ENCODE data around the gene PDGFA. TPM values are rescaled to one million over a fixed set of nuclear protein-coding genes. Genes with fewer than 3 reads are reported as not detected.

PDGFA gene
- total and polyA plus RNA-seq, 2 experiments from 2014 or later: 35.6 to 43.1 TPM

DNA sequence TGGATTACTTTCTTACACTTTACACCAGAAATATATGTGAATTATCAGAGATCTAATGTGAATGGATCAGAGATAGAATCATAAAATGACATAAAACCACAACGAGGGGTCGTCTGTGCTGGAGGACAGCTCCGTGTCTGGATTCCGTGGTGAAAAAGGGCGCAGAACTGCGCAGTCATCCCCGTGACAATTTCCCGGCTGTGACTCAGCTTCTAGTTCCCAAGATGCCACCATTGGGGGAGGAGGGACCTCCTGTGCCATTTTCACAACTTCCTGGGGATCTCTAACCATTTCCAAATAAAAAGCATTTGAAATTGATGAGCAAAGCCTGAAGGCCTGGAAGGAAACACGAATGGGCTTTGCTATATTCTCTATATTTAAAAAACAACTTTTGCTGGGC is 72.1 kb downstream of the PDGFA start (continued):
- TF ChIP-seq, protein P1, sequence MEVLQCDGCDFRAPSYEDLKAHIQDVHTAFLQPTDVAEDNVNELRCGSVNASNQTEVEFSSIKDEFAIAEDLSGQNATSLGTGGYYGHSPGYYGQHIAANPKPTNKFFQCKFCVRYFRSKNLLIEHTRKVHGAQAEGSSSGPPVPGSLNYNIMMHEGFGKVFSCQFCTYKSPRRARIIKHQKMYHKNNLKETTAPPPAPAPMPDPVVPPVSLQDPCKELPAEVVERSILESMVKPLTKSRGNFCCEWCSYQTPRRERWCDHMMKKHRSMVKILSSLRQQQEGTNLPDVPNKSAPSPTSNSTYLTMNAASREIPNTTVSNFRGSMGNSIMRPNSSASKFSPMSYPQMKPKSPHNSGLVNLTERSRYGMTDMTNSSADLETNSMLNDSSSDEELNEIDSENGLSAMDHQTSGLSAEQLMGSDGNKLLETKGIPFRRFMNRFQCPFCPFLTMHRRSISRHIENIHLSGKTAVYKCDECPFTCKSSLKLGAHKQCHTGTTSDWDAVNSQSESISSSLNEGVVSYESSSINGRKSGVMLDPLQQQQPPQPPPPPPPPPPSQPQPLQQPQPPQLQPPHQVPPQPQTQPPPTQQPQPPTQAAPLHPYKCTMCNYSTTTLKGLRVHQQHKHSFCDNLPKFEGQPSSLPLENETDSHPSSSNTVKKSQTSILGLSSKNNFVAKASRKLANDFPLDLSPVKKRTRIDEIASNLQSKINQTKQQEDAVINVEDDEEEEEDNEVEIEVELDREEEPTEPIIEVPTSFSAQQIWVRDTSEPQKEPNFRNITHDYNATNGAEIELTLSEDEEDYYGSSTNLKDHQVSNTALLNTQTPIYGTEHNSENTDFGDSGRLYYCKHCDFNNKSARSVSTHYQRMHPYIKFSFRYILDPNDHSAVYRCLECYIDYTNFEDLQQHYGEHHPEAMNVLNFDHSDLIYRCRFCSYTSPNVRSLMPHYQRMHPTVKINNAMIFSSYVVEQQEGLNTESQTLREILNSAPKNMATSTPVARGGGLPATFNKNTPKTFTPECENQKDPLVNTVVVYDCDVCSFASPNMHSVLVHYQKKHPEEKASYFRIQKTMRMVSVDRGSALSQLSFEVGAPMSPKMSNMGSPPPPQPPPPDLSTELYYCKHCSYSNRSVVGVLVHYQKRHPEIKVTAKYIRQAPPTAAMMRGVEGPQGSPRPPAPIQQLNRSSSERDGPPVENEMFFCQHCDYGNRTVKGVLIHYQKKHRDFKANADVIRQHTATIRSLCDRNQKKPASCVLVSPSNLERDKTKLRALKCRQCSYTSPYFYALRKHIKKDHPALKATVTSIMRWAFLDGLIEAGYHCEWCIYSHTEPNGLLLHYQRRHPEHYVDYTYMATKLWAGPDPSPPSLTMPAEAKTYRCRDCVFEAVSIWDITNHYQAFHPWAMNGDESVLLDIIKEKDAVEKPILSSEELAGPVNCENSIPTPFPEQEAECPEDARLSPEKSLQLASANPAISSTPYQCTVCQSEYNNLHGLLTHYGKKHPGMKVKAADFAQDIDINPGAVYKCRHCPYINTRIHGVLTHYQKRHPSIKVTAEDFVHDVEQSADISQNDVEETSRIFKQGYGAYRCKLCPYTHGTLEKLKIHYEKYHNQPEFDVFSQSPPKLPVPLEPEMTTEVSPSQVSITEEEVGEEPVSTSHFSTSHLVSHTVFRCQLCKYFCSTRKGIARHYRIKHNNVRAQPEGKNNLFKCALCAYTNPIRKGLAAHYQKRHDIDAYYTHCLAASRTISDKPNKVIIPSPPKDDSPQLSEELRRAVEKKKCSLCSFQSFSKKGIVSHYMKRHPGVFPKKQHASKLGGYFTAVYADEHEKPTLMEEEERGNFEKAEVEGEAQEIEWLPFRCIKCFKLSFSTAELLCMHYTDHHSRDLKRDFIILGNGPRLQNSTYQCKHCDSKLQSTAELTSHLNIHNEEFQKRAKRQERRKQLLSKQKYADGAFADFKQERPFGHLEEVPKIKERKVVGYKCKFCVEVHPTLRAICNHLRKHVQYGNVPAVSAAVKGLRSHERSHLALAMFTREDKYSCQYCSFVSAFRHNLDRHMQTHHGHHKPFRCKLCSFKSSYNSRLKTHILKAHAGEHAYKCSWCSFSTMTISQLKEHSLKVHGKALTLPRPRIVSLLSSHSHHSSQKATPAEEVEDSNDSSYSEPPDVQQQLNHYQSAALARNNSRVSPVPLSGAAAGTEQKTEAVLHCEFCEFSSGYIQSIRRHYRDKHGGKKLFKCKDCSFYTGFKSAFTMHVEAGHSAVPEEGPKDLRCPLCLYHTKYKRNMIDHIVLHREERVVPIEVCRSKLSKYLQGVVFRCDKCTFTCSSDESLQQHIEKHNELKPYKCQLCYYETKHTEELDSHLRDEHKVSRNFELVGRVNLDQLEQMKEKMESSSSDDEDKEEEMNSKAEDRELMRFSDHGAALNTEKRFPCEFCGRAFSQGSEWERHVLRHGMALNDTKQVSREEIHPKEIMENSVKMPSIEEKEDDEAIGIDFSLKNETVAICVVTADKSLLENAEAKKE (CRISPR knock-in tag; IDR thresholded peaks at IDR 0.05): no peak
- TF ChIP-seq JUNB (IDR thresholded peaks at IDR 0.05; ENCODE audit: unreplicated experiment) (no peak), EZH2 (IDR thresholded peaks at IDR 0.05; ENCODE audit: low read depth, unreplicated experiment) (no peak), ZNF114 (CRISPR knock-in tag; IDR thresholded peaks at IDR 0.05) (no peak), EZH2phosphoT487 (IDR thresholded peaks at IDR 0.05; ENCODE audit: unreplicated experiment) (no peak), STAT1 (IDR thresholded peaks at IDR 0.05; ENCODE audit: unreplicated experiment) (no peak), POLR2AphosphoS5 (IDR thresholded peaks at IDR 0.05; ENCODE audit: low read depth) (no peak)
- TF ChIP-seq, protein P2, sequence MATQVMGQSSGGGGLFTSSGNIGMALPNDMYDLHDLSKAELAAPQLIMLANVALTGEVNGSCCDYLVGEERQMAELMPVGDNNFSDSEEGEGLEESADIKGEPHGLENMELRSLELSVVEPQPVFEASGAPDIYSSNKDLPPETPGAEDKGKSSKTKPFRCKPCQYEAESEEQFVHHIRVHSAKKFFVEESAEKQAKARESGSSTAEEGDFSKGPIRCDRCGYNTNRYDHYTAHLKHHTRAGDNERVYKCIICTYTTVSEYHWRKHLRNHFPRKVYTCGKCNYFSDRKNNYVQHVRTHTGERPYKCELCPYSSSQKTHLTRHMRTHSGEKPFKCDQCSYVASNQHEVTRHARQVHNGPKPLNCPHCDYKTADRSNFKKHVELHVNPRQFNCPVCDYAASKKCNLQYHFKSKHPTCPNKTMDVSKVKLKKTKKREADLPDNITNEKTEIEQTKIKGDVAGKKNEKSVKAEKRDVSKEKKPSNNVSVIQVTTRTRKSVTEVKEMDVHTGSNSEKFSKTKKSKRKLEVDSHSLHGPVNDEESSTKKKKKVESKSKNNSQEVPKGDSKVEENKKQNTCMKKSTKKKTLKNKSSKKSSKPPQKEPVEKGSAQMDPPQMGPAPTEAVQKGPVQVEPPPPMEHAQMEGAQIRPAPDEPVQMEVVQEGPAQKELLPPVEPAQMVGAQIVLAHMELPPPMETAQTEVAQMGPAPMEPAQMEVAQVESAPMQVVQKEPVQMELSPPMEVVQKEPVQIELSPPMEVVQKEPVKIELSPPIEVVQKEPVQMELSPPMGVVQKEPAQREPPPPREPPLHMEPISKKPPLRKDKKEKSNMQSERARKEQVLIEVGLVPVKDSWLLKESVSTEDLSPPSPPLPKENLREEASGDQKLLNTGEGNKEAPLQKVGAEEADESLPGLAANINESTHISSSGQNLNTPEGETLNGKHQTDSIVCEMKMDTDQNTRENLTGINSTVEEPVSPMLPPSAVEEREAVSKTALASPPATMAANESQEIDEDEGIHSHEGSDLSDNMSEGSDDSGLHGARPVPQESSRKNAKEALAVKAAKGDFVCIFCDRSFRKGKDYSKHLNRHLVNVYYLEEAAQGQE (IDR thresholded peaks at IDR 0.05; ENCODE audit: unreplicated experiment): no peak
- TF ChIP-seq, protein P3, sequence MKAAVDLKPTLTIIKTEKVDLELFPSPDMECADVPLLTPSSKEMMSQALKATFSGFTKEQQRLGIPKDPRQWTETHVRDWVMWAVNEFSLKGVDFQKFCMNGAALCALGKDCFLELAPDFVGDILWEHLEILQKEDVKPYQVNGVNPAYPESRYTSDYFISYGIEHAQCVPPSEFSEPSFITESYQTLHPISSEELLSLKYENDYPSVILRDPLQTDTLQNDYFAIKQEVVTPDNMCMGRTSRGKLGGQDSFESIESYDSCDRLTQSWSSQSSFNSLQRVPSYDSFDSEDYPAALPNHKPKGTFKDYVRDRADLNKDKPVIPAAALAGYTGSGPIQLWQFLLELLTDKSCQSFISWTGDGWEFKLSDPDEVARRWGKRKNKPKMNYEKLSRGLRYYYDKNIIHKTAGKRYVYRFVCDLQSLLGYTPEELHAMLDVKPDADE (IDR thresholded peaks at IDR 0.05): no peak

Other genes with a start within 250 kb of the PDGFA start
- not detected in 2 replicates for gene FOXL3, start 229.7 kb downstream of the PDGFA start, total RNA-seq (2014; rRNA removed; shearing (Covaris generic))
- gene FOXL3, start 229.7 kb downstream of the PDGFA start, polyA plus RNA-seq (2016; fragmentation: Nextera tagmentation; extraction: Ambion mirVana): not detected in 2 replicates
- 74.0 and 86.7 TPM in 2 replicates for gene DNAAF5, start 206.9 kb upstream of the PDGFA start, total RNA-seq (2014; rRNA removed; shearing (Covaris generic))
- 20.4 and 20.9 TPM in 2 replicates for gene DNAAF5, start 206.9 kb upstream of the PDGFA start, polyA plus RNA-seq (2016; fragmentation: Nextera tagmentation; extraction: Ambion mirVana)
- gene PRKAR1B, start 207.4 kb upstream of the PDGFA start, total RNA-seq (2014; rRNA removed; shearing (Covaris generic)): 34.7 and 36.7 TPM in 2 replicates
- gene PRKAR1B, start 207.4 kb upstream of the PDGFA start, polyA plus RNA-seq (2016; fragmentation: Nextera tagmentation; extraction: Ambion mirVana): 30.6 and 35.7 TPM in 2 replicates

Data from GM23338 (cell line).